Fibroblast of skin of right biceps (primary cell): ENCODE results near the gene PPAT.
"Not testable (repeated sequence)": the region's sequence is repeated elsewhere in the genome, so short reads cannot be mapped to it uniquely, and the experiment has no call there.

Source experiments
- DNase-seq: peaks from one replicate; pipeline ENCODE4 v3.0.0-alpha.2; 2013

Gene PPAT

DNA sequence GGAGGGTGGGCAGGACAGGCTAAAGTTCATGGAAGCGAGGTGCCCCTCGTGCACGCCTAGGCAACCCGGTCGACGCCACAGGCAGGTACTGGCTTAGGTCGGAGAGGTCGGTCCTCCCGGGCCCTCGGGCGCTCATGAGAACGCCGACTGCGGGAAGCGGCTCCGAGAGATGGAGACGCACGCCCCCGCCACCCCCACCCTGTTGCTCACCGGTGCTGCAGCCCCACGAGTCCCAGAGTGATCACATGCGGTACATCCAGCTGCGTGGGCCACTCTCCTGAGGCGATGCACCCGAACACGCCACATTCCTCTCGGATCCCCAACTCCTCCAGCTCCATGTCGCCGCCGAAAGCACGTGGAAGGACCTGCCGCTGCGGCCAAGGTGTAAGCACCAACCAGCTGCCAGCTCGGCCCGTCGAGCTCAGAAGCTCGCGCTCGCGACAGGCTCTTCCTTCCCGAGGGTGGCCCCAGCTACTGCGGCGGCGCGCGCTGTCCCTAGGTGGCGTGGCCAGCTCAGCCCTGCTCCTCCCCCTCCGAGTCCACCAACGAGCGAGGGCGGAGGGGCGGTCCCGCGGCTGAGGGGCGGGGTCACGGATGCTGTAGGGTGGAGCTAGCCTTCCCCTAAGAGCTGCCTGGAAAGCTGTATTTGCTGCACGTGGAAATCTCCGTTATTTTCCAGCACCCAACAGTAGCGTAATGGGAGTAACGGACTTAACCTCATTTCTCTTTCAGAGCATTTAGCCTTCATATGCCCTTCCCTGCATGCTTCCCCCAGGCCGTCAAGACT lies at the start of gene PPAT:
Gene PPAT, minus strand, starts transcription at position 476 of the 787 bp plus-strand sequence. Its CDS starts 138 bp downstream, at position 338.
- DNase-seq = peak; percentile 98

DNA sequence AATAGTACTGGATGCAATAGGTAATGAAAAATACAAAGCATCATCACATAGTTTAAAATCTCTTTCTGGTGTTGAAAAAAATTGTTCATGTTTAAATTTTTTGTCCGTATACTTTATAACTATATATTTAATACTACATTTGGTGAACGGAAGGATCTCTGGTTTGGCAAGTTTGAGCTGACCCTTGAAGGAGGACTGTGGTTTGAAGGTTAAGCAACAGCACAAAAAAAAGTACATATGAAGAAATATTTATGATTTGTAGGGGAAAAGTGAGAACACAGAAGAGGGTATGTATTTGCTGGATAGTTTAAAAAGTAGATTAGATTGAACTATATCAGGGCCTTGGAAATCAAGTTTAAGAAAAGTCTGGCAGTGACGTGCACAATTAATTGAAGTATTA lies 45.3 kb upstream of the PPAT start:
- no peak for DNase-seq

DNA sequence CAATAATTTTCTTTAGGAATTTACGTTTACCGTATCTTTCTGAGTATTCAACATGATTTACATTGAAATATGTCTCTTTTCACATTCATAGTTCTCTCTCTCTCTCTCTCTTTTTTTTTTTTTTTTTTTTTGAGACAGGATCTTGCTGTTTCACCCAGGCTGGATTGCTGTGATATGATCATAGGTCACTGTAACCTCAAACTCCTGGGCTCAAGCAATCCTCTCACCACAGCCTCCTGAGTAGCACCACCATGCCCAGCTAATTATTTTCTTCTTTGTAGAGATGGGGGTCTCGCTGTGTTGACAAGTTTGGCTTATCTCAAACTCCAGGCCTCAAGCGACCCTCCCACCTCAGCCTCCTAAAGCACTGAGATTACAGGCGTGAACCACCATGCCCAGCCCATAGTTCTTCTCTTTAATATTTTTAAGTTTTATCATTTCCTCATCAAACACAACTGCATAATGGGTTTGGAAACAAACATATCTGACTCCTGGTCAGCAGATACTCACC lies 41.8 kb upstream of the PPAT start:
- no peak for DNase-seq

DNA sequence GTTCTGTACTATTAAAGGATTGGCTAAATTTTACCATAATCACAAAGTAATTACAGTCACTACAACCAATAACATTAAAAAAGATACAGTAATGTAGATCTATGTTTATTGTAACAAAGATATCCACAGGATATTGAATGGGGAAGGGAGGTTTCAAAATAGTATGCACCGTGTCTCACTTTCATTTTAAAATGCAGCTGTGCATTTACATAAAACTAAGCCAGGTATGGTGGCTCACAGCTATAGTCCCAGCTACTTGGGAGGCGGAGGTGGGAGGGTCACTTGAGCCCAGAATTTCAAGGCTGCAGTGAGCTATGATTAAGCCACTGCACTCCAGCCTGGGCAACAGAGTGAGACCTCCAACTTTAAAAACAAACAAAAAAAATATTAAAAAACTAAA lies 40.5 kb upstream of the PPAT start:
- no peak for DNase-seq

DNA sequence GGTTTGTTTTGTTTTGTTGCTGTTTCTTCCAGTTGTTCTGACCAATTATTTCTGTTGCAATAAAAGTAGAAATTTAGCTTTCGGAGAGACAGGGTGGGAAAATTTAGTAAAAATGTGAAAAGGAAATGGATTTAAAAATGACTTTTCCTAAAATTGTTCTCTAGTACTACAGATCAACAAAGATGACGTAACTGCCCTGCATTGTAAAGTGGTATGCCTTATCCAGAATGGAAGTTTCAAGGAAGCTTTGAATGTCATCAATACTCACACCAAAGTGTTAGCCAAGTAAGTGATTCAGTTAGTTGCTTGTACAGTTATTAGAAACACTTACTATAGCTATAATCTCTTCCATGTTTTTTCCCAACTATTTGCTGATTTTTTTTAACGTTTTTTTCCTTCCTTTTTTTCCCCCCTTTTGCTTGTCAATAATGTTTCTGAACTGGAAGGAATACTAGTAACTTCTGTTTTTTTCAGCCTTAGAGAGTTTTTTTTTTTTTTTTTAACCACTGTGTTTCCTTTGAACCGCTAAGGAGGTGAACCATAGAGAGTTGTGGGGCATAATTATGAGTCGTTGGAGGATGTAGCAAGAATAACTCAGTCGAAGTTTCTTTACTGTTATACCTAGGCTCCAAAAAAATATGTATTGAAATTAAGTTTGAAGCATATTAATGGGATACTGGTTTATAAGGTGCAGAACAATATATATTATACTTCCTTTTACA lies 34.2 kb upstream of the PPAT start:
- DNase-seq = no peak

DNA sequence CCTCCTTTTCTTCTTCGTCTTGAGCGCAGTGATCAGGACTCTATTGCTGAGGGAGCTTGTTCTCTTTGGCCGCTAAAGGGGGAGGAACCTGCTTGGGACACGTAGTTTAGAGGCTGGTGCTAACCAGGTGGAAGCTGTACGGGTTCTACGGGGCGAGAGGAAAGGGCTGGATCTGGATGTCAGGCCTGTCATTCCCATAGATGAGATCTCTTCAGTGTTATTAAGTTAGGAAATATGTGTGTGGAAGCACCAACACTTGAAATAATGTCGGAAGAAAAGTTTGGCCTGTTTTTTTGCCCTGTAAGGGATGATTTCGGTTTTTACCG lies 32.6 kb upstream of the PPAT start:
- DNase-seq = peak; percentile 23

DNA sequence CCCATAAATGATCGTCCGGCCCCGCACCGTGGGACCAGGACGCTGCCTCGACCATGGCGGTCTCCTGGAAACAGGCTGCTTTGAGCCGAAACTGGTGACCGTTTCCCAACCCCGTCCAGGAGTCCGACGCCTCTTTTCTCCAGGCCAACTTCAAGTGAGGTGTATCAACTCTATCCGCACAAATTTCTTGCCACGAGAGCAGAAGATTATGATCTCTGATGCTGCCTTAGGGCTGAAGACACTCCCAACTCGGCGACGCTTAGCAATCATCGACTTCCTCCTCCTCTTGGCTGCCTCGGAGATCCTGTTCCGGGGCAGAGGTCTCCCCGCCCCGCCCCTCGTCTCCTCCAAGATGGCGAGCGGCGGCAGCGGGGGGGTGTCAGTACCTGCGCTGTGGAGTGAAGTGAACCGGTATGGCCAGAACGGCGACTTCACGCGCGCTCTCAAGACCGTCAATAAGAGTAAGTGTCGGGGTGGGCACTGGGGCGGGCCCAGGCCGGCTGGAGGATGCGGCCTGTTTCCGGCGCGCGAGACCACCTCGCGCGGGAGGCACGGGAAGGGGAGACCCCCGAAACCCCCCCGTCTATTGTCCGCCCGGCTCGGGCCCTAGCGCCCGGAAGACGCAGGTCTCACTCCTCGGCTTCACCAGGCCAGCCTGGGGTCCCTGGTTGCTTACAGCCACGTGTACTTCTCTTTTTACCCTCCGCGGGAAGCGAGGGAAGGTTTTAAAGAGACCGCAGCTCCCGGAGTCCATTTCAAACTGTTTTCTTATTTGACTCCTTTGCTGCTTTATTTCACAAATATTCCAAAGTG lies 32.1 kb upstream of the PPAT start, which contains the start of gene SRP72:
Gene SRP72, plus strand, starts transcription at position 334 of the 813 bp plus-strand sequence. Its CDS starts 19 bp downstream, at position 353.
- DNase-seq = peak; percentile 90

DNA sequence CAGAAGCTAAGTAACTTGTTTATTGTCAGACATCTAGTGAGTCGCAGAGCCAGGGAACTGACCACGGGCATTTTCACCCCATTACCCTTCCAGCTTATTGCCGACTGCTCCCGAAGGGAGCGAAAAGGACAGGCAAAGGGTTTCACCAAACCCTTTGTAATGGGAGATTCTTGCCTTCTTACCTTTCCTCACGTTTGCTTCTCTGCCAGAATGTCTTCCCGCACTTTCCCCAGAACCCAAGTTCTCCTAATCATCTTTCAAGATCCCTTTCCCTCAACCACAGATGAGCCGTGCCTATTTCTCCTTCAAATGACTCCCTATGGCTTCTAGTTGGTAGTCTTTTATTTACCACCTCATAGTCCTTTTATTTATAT lies 31.5 kb upstream of the PPAT start:
- no peak for DNase-seq

DNA sequence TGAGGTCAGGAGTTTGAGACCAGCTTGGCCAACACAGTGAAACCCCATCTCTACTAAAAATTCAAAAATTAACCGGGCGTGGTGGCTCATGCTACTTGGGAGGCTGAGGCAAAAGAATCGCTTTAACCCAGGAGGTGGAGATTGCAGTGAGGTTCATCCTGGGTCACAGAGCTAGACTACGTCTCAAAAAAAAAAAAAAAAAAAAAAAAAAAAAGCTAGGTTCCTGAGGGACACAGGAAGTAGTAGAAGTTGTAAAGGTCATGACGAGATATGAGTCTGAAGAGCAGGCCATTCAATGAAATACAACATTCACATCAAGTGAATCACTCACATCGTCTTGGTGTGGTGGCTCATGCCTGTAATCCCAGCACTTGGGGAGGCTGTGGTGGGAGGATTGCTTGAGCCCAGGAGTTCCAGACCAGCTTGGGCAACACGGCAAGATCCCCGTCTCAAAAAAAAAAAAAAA lies 30.9 kb upstream of the PPAT start:
- peak; percentile 88 for DNase-seq

DNA sequence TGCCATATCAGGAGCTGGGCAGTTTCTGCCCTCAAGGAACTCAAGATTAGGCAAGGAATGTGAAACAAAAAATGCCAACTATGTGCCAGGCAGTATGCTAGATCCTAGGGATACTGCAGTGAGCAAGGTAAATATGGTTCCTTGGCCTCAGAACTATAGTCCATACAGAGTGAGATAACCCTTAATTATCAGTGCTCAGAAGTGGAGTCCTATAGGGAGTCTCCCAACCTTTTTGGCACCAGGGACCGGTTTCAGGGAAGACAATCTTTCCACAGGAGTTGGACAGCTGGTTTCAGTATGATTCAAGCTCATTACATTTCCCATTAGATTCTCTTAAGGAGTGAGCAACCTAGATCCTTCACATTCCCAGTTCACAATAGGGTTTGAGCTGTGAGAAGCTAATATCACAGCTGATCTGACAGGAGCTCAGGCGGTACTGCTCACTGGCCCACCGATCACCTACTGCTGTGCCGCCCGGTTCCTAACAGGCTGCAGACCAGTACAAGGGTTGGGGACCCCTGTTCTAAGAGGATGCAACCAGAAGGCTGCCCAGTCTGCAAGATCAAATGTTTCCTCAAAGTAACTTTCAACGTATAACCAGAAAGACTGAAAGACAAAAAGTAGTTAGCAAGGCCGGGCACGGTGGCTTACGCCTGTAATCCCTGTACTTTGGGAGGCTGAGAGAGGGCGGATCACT lies 30.3 kb upstream of the PPAT start:
- DNase-seq = peak; percentile 29

DNA sequence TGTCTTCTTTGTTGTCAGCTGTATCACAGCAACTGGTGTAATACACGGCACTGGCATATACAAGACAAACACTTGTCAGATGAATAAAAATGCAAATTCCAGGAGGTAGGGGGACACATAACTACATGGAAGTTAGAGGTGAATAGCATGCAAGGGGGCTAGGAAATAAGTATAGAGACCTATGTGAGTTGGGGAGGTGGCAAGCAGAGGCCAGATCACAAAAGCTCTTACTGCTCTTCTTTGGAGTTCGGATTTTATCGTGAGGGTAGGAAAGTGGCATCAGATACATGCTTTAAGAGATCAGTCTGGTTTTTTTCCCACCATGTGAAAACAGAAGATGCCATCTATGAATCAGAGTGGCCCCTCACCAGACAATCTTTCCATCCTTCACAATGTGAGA lies 29.2 kb upstream of the PPAT start:
- DNase-seq = no peak

DNA sequence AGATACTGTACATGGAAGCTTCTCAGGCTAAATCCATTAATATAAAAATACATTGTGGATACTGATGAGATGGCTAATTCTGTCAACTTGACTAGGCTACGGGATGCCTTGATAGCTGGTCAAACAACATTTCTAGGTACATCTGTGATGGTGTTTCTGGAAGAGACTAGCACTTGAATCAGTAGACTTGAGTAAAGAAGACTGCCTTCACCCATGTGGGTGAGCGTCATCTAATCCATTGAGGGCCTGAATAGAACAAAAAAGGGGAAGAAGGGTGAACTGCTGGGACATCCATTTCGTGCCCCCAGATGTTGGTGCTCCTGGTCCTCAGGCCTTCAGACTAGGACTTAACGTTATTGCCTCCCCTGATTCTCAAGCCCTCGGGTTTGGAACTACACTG lies 28.3 kb upstream of the PPAT start:
- DNase-seq = no peak

DNA sequence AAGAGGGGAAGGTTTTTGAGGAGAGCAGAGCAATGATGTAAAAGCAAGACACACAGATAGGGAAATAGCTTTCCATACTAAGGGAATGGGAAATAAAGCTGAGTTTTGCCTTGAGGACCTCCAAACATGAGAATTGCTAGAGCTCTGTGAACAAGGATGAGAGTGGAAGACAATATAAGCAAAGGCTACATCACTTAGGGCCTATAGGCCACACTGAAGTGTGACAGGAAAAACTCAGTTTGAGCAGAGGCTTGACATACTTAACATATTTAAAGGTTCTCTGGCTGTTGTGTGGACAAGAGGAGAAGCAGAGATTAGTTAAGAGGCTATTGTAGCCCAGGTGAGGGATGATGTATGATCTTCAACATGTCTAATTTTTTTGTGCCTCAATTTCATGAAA lies 26.7 kb upstream of the PPAT start:
- DNase-seq = no peak

DNA sequence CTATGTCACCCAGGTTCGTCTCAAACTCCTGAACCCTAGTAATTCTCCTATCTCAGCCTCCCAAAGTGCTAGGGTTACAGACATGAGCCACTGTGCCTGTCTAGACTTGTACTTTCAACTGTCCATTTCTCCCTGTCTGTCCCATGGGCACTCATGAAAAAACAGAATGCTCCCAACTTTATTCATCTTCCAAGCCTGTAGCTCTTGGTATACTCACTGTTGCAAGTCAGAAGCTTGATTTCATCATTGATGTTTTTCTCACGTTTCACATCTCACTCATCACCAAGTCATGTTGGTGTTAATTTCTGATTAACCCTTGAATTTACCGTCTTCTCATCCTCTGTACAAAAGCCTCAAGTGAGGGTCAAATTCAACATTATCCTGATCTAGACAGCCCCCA lies 24.7 kb upstream of the PPAT start:
- DNase-seq = peak; percentile 18

DNA sequence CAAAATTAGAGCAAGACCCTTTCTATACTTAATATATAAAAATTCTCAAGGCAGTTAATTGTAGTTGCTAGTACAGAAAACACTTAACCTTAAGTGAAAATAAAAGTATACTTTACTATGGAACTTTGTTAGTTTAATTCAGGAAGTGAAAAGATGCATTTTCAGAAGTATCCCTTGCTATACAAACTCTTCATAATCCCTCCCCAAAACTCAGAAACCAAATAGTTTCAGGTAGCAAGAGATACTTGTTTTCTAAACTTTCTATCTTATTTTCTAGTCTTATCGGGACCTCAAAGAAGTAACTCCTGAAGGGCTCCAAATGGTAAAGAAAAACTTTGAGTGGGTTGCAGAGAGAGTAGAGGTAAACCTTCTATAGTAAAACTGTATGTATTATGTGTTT lies 14.9 kb upstream of the PPAT start:
- DNase-seq = no peak

DNA sequence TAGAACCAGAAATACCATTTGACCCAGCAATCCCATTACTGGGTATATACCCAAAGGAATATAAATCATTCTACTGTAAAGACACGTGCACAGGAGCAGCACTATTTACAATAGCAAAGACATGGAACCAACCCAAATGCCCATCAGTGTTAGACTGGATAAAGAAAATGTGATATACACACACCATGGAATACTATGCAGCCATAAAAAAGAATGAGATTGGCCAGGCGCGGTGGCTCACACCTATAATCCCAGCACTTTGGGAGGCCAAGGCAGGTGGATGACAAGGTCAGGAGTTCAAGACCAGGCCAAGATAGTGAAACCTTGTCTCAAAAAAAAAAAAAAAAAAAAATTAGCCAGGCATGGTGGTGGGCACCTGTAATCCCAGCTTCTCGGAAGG lies 14.1 kb upstream of the PPAT start:
- not testable (repeated sequence) for DNase-seq

DNA sequence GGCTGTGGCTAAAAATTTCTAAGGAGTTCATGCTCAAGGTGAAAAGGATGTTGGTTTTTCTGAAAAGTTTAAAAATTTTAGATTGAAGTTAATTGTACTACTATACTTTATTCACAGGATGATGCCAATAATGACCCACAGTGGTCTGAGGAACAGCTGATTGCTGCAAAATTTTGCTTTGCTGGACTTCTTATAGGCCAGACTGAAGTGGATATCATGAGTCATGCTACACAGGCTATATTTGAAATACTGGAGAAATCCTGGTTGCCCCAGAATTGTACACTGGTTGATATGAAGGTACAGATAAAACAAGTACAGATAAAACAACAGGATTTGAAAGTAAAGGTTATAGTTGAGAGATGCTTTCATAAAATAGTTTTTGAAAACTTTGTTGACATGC lies 12.9 kb upstream of the PPAT start:
- DNase-seq = no peak

DNA sequence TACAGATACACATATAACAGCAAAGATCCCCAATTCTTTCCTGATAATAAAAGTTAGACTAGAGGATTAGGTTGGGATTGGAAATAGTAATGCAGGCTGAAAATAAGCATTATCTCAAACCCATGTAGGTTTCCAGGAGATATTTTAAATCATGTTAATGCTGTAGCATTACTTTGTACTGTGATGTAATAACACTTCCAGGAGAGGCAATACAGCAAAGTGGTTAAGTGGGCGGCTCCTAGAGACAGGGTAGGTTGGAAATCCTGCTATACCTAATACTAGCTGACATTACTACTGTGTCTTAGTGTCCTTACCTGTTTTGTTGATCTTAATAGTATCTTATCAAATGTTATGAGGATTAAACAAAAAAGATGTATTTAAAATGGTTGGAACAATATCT lies 10.3 kb upstream of the PPAT start:
- no peak for DNase-seq

DNA sequence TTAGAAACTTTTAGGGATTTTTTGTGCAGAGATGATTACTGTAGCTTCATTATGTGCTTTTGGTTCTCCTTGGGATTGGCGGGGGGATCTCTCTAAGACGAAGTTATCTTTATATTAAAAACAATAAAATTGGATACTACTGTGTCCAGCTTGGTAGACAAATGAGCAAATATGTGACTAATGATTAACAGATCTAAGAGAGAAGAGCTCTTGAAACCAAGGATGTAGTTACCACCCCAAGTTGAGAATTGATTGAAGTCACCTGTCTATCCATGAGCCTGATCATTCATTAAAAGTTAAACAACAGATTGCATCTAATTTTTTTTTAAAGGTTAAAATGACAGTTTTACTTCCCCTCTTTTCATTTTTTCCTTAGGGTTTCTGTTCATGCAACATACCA lies 9.3 kb upstream of the PPAT start:
- no peak for DNase-seq

DNA sequence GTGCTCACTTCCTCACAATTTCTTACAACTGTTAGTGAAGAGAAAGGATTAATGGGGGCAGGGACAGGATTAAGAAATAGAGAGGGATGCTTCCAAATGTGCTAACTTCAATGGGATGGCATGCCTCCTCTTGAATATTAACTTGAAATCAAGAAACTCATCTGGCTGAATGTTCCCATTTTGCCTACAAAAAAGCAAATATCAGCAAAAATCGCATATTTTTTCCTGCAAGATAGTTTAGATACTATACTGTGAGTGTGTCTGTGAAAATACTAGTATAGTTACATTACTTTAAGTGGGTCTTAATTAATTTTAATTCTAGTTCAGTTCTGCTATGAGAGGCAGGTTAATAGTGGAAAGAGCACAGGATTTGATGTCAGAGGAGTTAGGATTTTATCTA lies 5.6 kb upstream of the PPAT start:
- DNase-seq = no peak

DNA sequence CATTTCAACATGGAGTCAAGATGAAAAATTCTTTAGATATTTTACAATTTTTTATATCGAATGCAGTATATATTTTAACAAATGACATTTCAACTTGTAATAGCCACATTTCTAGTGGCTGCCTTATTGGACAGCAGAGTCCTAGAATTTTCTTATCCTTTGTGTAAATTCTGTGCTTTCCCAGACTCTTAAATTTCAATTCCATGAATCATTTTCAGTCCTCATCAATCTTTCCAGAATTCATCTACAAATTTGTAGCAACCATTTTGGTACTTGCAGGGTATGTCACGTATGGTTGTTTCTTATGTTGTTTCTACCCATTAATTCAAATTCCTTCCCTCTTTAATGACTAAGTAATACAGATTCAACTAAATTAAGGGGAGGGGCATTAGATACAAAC lies 3.4 kb upstream of the PPAT start:
- peak; percentile 65 for DNase-seq

DNA sequence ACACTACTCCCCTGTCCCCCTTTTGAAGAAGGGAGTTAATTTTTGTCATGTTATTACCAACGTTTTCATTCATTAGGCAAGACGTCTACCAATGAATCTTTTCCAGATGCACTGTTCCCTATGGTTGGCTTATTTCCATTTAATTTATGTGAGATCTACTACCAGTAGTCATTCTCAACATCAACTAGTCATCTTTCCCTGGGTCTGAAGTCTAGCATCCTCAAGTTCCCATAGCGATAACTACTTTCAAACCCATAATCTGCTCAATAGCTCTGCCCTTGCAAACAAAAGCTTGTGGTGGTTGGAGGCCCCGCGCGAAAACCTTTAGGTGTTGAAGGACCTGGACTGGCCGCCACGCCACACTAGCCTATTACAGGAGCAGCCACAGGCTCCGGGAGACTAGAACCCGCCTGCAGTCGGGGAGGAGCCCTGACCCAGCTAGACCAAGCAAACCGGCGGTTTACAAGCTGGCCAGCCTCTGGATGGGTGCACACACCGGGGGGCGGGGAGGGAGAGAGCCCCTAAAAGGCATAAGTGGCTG lies 746 bp downstream of the PPAT start:
- DNase-seq = peak; percentile 52
